ENCODE results near the gene DNAAF3. TPM values are rescaled to one million over a fixed set of nuclear protein-coding genes. Genes with fewer than 3 reads are reported as not detected.
"Not testable (repeated sequence)": the region's sequence is repeated elsewhere in the genome, so short reads cannot be mapped to it uniquely, and the experiment has no call there.

The DNAAF3 gene
- total RNA-seq, 4 donors from 2014 or later: 0.71 to 10.3 (median 0.99) TPM

DNA sequence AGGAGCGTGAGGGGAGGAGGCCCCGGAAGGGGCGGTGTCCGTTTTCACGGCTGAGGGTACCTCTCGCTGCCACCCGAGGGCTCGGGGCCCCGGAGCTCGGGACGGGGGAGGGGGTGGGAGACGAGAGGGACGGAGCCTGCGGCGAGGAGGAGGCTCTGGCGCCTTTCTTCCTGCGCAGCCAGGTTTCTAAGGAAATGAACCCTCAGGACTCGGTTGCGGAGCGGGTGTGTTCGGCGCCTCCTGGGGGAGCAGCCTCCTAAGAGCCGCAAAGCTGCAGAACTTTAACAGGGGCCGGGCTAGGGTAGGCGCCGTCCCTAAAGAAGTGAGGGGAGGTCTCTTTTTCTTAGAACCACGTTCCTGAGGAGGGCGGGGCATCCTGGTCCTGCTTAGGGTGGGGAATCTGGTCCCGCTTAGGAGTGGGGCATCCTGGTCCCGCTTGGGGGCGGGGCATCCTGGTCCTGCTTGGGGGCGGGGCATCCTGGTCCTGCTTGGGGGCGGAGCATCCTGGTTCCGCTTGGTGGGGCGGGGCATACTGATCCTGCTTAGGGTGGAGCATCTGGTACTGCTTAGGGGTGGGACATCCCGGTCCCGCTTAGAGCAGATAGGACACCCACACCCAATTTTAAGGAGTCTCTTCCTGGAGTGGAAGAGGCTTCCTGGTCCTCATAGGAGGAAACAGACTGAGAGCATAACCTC lies 7.4 kb upstream of the DNAAF3 start:
- 0 to 1% methylated on average over 32 to 35 of the region's 37 CpGs for WGBS, 2 donors
- intact Hi-C loops (cut with DNase I; ENCODE audit: low total_unique reads): no loop called here
- TF ChIP-seq, protein P1, sequence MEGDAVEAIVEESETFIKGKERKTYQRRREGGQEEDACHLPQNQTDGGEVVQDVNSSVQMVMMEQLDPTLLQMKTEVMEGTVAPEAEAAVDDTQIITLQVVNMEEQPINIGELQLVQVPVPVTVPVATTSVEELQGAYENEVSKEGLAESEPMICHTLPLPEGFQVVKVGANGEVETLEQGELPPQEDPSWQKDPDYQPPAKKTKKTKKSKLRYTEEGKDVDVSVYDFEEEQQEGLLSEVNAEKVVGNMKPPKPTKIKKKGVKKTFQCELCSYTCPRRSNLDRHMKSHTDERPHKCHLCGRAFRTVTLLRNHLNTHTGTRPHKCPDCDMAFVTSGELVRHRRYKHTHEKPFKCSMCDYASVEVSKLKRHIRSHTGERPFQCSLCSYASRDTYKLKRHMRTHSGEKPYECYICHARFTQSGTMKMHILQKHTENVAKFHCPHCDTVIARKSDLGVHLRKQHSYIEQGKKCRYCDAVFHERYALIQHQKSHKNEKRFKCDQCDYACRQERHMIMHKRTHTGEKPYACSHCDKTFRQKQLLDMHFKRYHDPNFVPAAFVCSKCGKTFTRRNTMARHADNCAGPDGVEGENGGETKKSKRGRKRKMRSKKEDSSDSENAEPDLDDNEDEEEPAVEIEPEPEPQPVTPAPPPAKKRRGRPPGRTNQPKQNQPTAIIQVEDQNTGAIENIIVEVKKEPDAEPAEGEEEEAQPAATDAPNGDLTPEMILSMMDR (IDR thresholded peaks at IDR 0.05): no peak
- TF ChIP-seq POLR2A (IDR thresholded peaks at IDR 0.05): no peak
- peak in 1 of 2 donors; percentile 93 for DNase-seq (ENCODE audit: low spot score in 2 of 2)
- H3K4me3 ChIP-seq (ENCODE audit: low read depth, poor library complexity, severe bottlenecking): peak overlapping the region; percentile 24

DNA sequence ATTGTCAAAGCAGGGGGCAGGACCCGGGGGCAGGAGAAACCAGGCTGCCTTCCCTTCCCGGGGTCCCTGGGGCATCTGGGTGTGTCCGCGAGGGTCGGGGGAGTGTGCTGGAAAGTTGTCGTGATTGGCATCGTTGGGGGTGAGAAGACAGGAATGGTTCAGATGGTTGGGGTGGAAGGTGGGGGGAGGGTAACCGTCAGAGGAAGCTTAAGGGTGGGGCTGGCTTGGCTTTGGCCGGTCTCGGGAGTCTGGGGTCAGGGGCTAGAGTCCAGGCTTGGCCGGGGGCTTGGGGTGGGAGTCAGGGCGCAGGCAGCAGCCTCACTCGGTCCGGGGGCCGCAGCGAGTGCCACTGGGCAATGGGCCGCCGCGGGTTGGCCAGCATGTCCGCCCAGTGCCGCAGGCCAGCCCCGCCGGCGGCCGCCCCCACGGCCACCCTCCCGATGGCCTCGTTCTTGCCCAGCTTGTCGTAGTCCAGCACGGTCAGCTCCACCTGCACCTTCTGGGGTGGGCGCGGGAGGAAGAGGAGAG lies 6.8 kb upstream of the DNAAF3 start:
- H3K4me3 ChIP-seq (ENCODE audit: low read depth, poor library complexity, severe bottlenecking): peak overlapping the region; percentile 24
- 2 to 3% methylated on average over 24 to 32 of the region's 32 CpGs for WGBS, 2 donors
- intact Hi-C loops (cut with DNase I; ENCODE audit: low total_unique reads): no loop called here
- DNase-seq (ENCODE audit: low spot score in 2 of 2): no peak
- no peak for TF ChIP-seq POLR2A (IDR thresholded peaks at IDR 0.05)
- TF ChIP-seq, protein P1 (IDR thresholded peaks at IDR 0.05): no peak

- WGBS, 2 donors: 6 to 7% methylated on average over 12 of the region's 12 CpGs
- no peak for DNase-seq (ENCODE audit: low spot score in 2 of 2)
These were observed 6.3 kb upstream of the DNAAF3 start for GRCh38 chr19:55172741-55173140.

DNA sequence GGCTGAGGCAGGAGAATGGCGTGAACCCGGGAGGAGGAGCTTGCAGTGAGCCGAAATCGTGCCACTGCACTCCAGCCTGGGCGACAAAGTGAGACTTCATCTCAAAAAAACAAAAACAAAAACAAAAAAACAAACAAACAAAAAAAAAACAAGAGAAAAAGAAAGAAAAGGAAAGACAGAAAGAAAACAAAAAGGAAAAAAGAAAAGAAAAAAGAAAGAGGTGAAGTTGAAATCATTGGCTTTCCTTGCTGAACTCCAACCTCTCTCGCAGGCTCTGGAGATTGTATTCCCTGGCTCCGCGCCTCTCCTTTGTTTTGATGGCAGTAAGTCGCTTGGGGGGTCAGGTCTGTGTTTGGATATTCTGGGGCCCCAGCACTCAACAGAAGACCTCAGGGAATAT lies 5.9 kb upstream of the DNAAF3 start:
- intact Hi-C loops (cut with DNase I; ENCODE audit: low total_unique reads); H3K4me3 ChIP-seq (ENCODE audit: low read depth, poor library complexity, severe bottlenecking); DNase-seq (ENCODE audit: low spot score in 2 of 2): not testable (repeated sequence)
- 64 to 68% methylated on average over 9 of the region's 9 CpGs for WGBS, 2 donors

More at GRCh38 chr19:55172741-55173140, 6.3 kb upstream of the DNAAF3 start:
- TF ChIP-seq, protein P1 (IDR thresholded peaks at IDR 0.05): no peak
- TF ChIP-seq POLR2A (IDR thresholded peaks at IDR 0.05): no peak
- intact Hi-C loops (cut with DNase I; ENCODE audit: low total_unique reads): no loop called here
- H3K4me3 ChIP-seq (ENCODE audit: low read depth, poor library complexity, severe bottlenecking): no peak overlapping the region

DNA sequence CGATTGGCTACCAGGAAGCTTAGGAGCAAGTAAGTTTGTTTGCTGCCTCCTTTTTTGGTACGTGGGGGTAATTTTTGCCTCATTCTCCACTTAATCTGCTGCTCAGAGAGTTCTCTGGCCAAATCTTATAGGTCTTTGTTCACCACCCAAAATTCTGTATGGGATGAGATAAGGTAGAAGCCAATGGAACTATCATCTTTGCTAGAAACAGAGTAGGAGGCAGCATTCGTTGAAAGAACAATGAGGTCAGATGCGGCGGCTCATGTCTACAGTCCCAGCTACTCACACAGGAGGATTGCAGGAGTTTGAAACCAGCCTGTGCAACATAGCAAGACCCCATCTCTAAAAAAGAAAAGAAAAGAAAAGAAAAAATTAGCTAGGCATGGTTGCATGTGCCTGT lies 5.0 kb upstream of the DNAAF3 start:
- no peak for DNase-seq (ENCODE audit: low spot score in 2 of 2)
- no peak overlapping the region for H3K4me3 ChIP-seq (ENCODE audit: low read depth, poor library complexity, severe bottlenecking)
- intact Hi-C loops (cut with DNase I; ENCODE audit: low total_unique reads): no loop called here
- 80 to 89% methylated on average over 5 of the region's 5 CpGs for WGBS, 2 donors
- TF ChIP-seq, protein P1 (IDR thresholded peaks at IDR 0.05): no peak
- no peak for TF ChIP-seq POLR2A (IDR thresholded peaks at IDR 0.05)

GRCh38 chr19:55169136-55169535 lies 2.7 kb upstream of the DNAAF3 start:
- no peak for DNase-seq (ENCODE audit: low spot score in 2 of 2)
- no peak for TF ChIP-seq POLR2A (IDR thresholded peaks at IDR 0.05)
- TF ChIP-seq, protein P1 (IDR thresholded peaks at IDR 0.05): no peak
- intact Hi-C loops (cut with DNase I; ENCODE audit: low total_unique reads): no loop called here
- no peak overlapping the region for H3K4me3 ChIP-seq (ENCODE audit: low read depth, poor library complexity, severe bottlenecking)
- WGBS, 2 donors: 50 to 54% methylated on average over 4 of the region's 4 CpGs

Measured in lower leg skin (tissue), 4 donors.